ENCODE measurements around the gene PHLDB1. TPM values are rescaled to one million over a fixed set of nuclear protein-coding genes. Genes with fewer than 3 reads are reported as not detected.

PHLDB1 gene
- total RNA-seq, 1 donor from 2014 or later, result 2.2 TPM

GRCh38 chr11:118653684-118654390 is 46.4 kb downstream of the PHLDB1 start:
- DNase-seq (ENCODE audit: low spot score), result no peak
- peaks cover 4% of the 10 kb centered on the region for H3K4me1 Mint-ChIP-seq (ENCODE audit: low read depth)
- no peak overlapping the region for H3K4me3 Mint-ChIP-seq (ENCODE audit: low read depth)
- intact Hi-C loops (cut with micrococcal nuclease), result no loop called here
- H3K9me3 Mint-ChIP-seq, result no peaks in the 10 kb centered on the region
- H3K27me3 Mint-ChIP-seq (ENCODE audit: low read depth), result peaks cover 2% of the 10 kb centered on the region
- H3K36me3 Mint-ChIP-seq (ENCODE audit: low read depth), result no peaks in the 10 kb centered on the region
- H3K27ac Mint-ChIP-seq, result no peak overlapping the region

DNA sequence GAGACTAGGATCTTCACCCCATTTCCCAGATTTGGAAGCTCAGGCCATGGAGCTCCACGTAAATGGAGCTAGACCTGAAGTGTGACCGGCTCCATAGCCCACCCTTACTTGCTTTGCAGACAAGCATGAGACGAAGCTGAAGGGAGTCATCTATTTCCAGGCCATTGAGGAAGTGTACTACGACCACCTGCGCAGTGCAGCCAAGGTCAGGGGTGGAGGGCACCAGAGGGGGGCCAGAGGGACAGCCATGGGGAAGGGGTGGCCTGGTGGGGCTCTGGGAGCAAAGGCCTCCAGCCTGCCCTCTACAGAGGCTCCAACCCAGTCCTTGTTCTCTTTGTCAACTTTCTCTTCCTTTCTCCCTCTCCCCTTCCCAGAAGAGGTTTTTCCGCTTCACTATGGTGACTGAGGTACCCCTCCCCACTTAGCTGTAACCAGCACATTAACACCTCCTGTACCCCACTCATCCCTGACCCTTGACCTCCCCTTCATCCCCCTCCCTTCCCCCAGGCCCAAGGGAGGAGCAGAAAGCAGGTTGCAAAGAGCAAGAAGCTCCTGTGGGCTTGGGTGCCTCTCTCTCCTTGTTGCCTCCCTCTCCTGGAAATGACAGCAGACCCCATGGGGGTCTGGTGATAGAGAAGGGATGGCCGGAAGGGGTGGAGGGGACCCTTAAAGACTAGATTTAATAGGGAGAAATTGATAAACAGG is 48.2 kb downstream of the PHLDB1 start:
- Mint-ChIP-seq H3K27me3 (ENCODE audit: low read depth) (peaks cover 2% of the 10 kb centered on the region), H3K4me3 (ENCODE audit: low read depth) (no peak overlapping the region), H3K27ac (no peak overlapping the region), H3K9me3 (no peaks in the 10 kb centered on the region), H3K4me1 (ENCODE audit: low read depth) (peaks cover 7% of the 10 kb centered on the region), H3K36me3 (ENCODE audit: low read depth) (no peaks in the 10 kb centered on the region)
- no peak for DNase-seq (ENCODE audit: low spot score)
- intact Hi-C loops (cut with micrococcal nuclease), result no loop called here

GRCh38 chr11:118656563-118657165 is 49.2 kb downstream of the PHLDB1 start:
- Mint-ChIP-seq H3K27me3 (ENCODE audit: low read depth) (peaks cover 2% of the 10 kb centered on the region), H3K4me1 (ENCODE audit: low read depth) (peaks cover 7% of the 10 kb centered on the region), H3K4me3 (ENCODE audit: low read depth) (no peak overlapping the region), H3K27ac (no peak overlapping the region), H3K36me3 (ENCODE audit: low read depth) (no peaks in the 10 kb centered on the region), H3K9me3 (no peaks in the 10 kb centered on the region)
- intact Hi-C loops (cut with micrococcal nuclease), result no loop called here
- no peak for DNase-seq (ENCODE audit: low spot score)

DNA sequence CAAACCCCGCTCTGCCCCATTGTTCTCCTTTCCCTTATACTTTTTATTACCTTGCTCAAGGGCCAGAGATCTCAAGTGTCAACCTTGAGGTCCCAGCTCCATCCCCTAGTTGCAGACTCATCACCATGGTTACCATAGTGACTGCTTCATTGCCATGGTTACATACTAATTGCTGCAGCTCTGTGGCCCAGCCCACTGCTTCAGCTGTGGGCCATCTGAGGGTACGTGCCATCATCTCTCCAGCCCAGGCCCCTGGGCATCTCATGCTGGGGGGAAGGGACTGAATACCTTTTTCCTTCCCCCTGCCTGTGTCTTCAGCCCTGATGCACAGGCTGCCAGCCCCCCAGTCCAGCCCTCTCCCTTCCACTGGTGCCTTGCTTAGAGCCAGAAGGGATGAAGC is 49.8 kb downstream of the PHLDB1 start:
- no peaks in the 10 kb centered on the region for H3K36me3 Mint-ChIP-seq (ENCODE audit: low read depth)
- peaks cover 7% of the 10 kb centered on the region for H3K4me1 Mint-ChIP-seq (ENCODE audit: low read depth)
- no peaks in the 10 kb centered on the region for H3K9me3 Mint-ChIP-seq
- H3K27ac Mint-ChIP-seq, result no peak overlapping the region
- DNase-seq (ENCODE audit: low spot score), result no peak
- peaks cover 2% of the 10 kb centered on the region for H3K27me3 Mint-ChIP-seq (ENCODE audit: low read depth)
- intact Hi-C loops (cut with micrococcal nuclease), result no loop called here
- no peak overlapping the region for H3K4me3 Mint-ChIP-seq (ENCODE audit: low read depth)

- H3K27me3 Mint-ChIP-seq (ENCODE audit: low read depth), result peaks cover 2% of the 10 kb centered on the region
- no peaks in the 10 kb centered on the region for H3K36me3 Mint-ChIP-seq (ENCODE audit: low read depth)
- no peaks in the 10 kb centered on the region for H3K9me3 Mint-ChIP-seq
- H3K27ac Mint-ChIP-seq, result no peak overlapping the region
- intact Hi-C loops (cut with micrococcal nuclease), result no loop called here
- no peak for DNase-seq (ENCODE audit: low spot score)
- H3K4me1 Mint-ChIP-seq (ENCODE audit: low read depth), result peaks cover 3% of the 10 kb centered on the region
- H3K4me3 Mint-ChIP-seq (ENCODE audit: low read depth), result no peak overlapping the region
These were observed 50.5 kb downstream of the PHLDB1 start for GRCh38 chr11:118657709-118658428.

DNA sequence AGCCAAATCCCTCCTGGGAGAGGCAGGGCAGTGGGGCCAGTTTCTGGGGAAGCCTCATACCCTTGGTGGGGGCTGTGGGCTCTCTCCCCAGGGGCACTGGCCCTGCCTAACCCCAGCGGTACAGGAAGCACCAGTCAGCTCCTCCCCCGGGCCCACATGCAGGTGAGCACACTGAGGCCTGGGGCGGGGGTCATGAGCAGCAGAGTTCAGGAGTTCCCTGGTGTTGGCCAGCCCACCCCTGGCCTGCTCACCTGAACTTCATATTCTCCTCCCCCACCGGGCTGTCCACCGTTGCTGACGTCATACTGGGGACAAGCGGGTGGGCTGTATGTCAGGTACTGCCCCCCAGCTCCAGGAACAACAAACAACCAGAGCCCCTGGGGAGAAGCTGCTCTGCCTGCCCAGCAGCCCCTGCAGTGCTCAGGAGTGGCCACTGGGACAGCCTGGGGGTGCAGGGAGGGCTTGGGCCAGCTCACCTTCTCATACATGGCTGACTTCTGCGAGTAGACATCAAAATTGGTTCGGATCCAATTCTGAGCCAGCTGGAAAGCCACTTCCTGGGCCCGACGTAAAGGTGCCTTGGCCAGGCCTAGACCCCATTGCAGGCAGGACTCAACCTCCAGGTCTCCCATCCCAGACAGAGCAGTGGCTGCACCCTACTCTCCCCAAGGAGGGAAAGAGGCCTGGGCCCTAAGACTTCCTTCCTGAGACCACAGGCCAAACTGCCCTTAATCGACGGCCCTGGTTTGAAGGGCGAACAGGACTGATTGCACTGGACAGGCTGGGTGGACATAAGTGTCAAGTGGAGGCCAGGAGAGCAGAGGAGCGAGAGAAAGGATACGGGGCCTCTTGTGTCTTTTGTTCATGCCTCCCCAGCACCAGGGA is 51.3 kb downstream of the PHLDB1 start:
- intact Hi-C loops (cut with micrococcal nuclease), result loop anchor here (1.0 kb wide), 1 partner anchor 63 kb away; no protein-coding TSS in a partner anchor
- Mint-ChIP-seq H3K4me1 (ENCODE audit: low read depth) (peaks cover 3% of the 10 kb centered on the region), H3K36me3 (ENCODE audit: low read depth) (no peaks in the 10 kb centered on the region), H3K4me3 (ENCODE audit: low read depth) (no peak overlapping the region), H3K9me3 (no peaks in the 10 kb centered on the region), H3K27me3 (ENCODE audit: low read depth) (peaks cover 2% of the 10 kb centered on the region), H3K27ac (no peak overlapping the region)
- DNase-seq (ENCODE audit: low spot score), result no peak

GRCh38 chr11:118659314-118659952 is 52.0 kb downstream of the PHLDB1 start:
- no peak overlapping the region for H3K27ac Mint-ChIP-seq
- peaks cover 3% of the 10 kb centered on the region for H3K4me1 Mint-ChIP-seq (ENCODE audit: low read depth)
- DNase-seq (ENCODE audit: low spot score), result peak; percentile 78
- no peaks in the 10 kb centered on the region for H3K36me3 Mint-ChIP-seq (ENCODE audit: low read depth)
- H3K9me3 Mint-ChIP-seq, result no peaks in the 10 kb centered on the region
- H3K4me3 Mint-ChIP-seq (ENCODE audit: low read depth), result no peak overlapping the region
- intact Hi-C loops (cut with micrococcal nuclease), result loop anchor here (1.0 kb wide), 1 partner anchor 64 kb away; no protein-coding TSS in a partner anchor
- H3K27me3 Mint-ChIP-seq (ENCODE audit: low read depth), result peaks cover 2% of the 10 kb centered on the region

- intact Hi-C loops (cut with micrococcal nuclease), result loop anchor here (1.0 kb wide), 1 partner anchor 65 kb away; no protein-coding TSS in a partner anchor
- H3K4me1 Mint-ChIP-seq (ENCODE audit: low read depth), result peaks cover 3% of the 10 kb centered on the region
- no peaks in the 10 kb centered on the region for H3K9me3 Mint-ChIP-seq
- no peaks in the 10 kb centered on the region for H3K36me3 Mint-ChIP-seq (ENCODE audit: low read depth)
- no peak for DNase-seq (ENCODE audit: low spot score)
- peaks cover 2% of the 10 kb centered on the region for H3K27me3 Mint-ChIP-seq (ENCODE audit: low read depth)
- no peak overlapping the region for H3K4me3 Mint-ChIP-seq (ENCODE audit: low read depth)
- H3K27ac Mint-ChIP-seq, result no peak overlapping the region
These were observed 52.7 kb downstream of the PHLDB1 start for GRCh38 chr11:118659953-118660680.

GRCh38 chr11:118660681-118661424 is 53.4 kb downstream of the PHLDB1 start:
- H3K27me3 Mint-ChIP-seq (ENCODE audit: low read depth), result no peaks in the 10 kb centered on the region
- H3K36me3 Mint-ChIP-seq (ENCODE audit: low read depth), result no peaks in the 10 kb centered on the region
- no peaks in the 10 kb centered on the region for H3K9me3 Mint-ChIP-seq
- H3K4me3 Mint-ChIP-seq (ENCODE audit: low read depth), result no peak overlapping the region
- no peak for DNase-seq (ENCODE audit: low spot score)
- intact Hi-C loops (cut with micrococcal nuclease), result no loop called here
- peaks cover 3% of the 10 kb centered on the region for H3K4me1 Mint-ChIP-seq (ENCODE audit: low read depth)
- no peak overlapping the region for H3K27ac Mint-ChIP-seq

DNA sequence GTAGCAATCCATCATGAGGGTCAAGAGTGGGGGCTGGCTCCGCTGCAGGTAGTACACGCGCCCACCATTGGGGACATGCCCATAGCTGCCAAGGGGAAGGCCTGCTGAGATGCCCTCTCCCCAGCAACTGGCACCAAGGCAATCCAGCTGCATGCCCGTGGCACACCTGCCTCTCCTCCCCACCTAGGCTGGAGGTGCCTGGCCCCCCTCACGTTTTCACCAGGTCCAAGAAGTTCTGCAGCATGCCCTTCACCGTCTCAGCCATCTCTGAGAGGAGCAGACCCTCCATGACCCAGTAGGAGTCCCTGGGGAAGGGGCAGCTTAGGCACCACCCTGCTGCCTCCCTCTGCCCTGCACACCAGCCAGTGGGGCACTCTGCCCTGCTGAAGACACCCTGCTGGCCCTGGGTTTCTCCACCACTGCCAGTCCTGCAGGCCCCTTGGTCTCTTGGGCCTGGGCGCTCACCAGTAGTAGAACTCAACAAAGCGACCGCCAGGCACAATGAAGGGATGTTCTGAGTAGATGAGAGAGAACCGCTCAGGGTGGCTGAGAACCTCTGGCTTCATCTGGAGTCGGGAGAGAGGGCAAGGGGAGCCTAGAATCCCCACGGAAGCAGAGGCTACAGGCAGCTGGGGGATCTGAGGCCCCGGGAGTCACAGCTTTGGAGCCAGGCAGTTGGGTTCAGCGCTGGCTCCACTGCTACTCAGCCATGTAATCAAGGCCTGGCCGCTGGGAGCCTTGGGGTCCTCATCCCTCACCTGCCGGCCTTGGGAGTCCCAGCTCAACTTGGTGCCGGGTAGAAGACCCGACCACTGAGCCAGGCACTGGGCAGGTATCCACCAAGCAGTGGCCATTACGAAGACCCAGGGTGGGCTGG is 54.2 kb downstream of the PHLDB1 start:
- DNase-seq (ENCODE audit: low spot score), result no peak
- no peaks in the 10 kb centered on the region for H3K27me3 Mint-ChIP-seq (ENCODE audit: low read depth)
- no peak overlapping the region for H3K4me3 Mint-ChIP-seq (ENCODE audit: low read depth)
- H3K4me1 Mint-ChIP-seq (ENCODE audit: low read depth), result peaks cover 3% of the 10 kb centered on the region
- no peaks in the 10 kb centered on the region for H3K36me3 Mint-ChIP-seq (ENCODE audit: low read depth)
- intact Hi-C loops (cut with micrococcal nuclease), result no loop called here
- H3K9me3 Mint-ChIP-seq, result no peaks in the 10 kb centered on the region
- no peak overlapping the region for H3K27ac Mint-ChIP-seq
